Stimulated activated CD8-positive, alpha-beta memory T cell treated with anti-CD3 and anti-CD28 coated beads, Interleukin-7, amount 100 ng/mL, for 1 hour (primary cell): Measurements from ENCODE around the gene PHLDB3.

Experiments used
- DNase-seq, 2 donors: peaks; one replicate each; pipeline ENCODE4 v3.0.0-alpha.2; 2020; ENCODE audit warnings: low read depth in 2 of 2

Gene PHLDB3

DNA sequence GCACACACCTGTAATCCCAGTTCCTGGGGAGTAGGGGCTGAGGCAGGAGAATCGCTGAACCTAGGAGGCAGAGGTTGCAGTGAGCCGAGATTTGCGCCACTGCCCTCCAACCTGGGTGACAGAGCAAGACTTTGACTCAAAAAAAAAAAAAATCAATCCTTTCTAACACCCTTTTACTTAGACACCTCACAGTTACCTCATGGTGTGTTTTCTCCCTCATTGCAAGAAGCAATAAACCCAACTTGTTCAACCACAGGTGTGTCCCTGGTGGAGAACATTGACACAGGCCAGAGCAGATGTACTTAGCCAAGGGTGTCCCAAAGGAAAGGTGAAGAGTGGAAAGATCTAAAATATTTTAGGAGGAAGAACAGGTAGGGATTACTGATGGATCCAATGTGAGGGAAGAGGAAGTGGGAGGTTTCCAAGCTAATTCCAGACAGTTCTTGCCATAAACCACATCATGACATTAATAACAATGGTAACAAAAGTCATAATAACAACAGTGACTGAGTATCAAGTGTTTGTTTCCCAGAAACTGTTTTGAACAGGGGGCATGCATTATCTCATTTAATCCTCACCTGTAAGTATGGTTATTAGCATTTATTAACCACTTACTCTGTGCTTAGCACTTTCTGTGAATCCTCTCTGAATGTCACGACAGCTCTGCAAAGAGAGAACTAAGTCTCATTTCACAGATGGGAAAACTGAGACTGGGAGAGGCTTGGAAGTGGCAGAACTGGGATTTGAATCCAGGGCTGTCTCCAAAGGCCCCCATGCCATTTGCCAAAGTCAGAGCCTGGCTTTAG, 36.0 kb downstream of the PHLDB3 start:
- DNase-seq, result no peak

DNA sequence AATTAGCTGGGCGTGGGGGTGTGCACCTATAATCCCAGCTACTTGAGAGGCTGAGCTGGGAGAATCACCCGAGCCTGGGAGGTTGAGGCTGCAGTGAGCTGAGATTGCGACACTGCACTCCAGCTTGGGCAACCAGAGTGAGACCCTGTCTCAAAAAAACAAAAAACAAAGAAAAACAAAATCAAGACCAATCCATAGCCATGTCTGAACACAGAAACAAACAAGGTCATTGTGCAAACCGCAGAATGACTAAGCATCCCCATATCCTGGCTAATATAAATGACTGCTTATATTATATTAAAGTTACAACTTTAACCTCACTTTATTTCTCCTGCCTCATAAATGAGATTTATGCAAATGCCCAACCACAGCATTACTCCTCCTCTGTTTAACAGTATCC, 36.8 kb downstream of the PHLDB3 start:
- DNase-seq, result no peak

DNA sequence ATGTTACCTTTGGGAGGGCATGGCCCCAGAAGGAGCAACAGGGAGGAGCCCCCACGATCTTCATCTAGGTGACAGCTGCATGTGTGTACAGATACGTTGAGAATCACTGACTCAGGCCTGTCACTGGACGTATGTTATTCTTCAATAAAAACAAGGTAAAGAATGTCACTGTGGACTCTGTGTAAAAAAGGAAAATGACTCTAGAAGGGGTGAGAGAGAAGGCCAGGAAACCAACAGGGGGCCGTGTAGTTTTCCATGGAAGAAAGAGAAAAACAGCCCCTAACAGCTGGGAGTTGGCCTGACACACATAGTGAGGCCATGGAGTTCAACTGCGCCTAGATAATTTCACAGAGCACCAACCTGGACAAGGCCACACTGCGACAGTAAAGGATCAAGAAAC, 37.3 kb downstream of the PHLDB3 start:
- no peak for DNase-seq

DNA sequence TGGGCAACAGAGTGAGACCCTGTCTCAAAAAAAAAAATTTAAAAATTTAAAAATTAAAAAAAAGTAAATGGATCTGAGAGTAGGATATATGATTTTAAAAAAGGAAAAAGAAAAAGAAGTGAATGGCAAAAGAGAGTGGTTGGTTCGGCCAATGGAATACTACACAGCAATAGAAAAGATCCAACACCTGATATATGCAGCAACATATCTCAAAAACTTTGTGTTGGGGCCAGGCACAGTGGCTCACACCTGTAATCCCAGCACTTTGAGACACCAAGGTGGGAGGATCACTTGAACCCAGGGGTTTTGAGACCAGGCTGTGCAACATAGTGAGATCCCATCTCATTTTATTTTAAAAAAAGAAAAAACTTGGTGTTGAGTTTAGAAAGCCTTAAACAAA, 37.8 kb downstream of the PHLDB3 start:
- no peak for DNase-seq

DNA sequence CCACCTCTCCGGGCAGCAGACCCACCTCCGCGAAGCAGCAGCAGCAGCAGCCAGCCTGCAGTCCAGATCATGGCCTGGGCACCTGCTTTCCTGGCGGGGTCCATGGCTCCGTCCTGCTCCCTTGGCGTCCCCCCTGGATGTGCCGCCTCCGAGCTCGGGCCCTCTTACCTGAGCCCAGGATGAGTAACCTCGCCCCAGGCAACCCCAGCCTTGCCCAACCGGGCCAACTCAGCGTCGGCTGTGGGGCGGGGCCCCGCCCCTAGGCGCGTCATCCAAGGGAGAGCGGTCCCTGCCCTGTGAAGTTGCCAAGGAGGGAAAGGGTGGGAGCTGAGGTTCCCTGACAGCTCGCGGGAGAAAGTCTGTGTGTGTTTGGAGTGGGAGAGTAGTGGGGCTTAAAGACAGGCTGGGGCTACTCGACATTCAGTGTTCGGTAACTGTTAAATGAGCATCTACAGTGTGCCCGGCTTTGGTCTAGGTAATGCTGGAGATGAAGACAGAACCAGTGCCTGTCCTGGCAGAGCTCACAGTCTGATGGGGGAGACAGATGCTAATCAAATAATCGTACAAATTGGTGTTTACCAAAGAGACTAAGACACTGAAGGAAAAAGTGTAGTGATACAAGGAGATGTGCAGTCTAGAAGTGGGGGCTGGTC, 39.0 kb downstream of the PHLDB3 start, which contains the start of gene LYPD3:
Gene LYPD3, minus strand, starts transcription at position 141 of the 653 bp plus-strand sequence. Its CDS starts 37 bp downstream, at position 104.
- DNase-seq, result no peak

DNA sequence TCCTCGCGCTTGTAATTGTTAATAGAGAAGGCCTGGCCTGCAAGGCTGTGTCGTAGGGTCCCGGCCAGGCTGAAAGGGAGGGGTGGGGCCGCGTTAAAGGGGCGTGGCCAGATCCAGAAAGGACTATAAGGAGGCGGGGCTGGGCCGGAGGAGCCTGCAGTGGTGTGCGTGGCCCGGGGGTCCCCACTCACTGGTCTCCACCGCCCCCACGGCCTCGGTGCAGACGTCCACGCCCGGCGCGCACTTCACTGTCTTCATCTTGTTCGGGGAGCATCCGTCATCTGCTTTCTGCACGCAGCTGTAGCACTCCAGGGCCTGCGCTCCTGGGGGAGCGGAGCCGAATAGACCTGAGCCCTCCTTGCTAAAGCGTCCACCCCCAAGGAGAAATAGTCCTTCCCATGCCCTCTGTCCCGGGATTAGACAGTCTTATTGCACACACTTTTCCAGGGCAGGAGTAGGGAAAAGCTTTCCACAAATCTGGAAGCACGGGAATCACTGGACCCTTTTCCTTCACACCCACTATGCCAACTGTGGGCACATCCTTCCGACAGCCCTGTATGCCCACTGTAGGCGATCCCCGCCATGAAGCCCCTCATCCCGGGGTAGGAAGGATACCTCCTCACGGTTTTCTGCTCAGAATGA, 40.3 kb downstream of the PHLDB3 start:
- DNase-seq, result peak in 1 of 2 donors; percentile 55

DNA sequence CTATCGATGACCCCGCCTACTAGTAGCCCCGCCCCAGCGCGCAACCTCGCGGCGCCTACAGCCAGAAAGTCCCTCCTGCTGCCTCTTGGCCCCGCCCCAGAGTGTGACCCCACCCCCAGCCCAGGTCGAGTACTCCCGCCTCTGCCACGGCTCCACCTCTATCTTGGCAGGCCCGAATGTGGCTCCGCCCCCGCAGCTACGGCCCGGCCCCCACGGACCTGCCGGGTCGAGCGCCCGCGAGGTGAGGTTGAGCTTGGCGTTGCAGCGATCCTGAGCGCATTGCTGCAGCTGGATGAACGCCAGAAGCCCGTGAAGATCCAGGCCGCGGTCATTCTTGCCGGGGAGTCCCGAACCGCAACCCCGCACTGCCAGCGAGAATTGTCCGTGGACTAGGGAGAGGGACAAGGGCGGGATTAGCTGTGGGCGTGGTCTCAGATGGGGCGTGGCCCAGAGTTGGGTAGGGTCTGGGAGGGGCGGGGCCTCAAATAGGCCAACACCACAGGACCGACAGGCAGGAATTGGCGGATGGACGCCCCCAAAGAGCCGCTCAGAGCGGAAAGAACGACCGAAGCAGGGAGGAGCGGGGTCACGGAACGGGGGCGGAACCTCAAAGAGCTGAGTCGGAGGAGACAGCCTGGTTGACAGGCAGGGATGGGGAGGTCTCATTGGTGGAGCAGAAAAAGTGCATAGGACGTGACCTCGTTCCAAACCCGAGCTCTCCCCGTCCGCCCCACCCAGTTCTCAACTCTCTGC, 41.0 kb downstream of the PHLDB3 start:
- peak; percentile 98 for DNase-seq

DNA sequence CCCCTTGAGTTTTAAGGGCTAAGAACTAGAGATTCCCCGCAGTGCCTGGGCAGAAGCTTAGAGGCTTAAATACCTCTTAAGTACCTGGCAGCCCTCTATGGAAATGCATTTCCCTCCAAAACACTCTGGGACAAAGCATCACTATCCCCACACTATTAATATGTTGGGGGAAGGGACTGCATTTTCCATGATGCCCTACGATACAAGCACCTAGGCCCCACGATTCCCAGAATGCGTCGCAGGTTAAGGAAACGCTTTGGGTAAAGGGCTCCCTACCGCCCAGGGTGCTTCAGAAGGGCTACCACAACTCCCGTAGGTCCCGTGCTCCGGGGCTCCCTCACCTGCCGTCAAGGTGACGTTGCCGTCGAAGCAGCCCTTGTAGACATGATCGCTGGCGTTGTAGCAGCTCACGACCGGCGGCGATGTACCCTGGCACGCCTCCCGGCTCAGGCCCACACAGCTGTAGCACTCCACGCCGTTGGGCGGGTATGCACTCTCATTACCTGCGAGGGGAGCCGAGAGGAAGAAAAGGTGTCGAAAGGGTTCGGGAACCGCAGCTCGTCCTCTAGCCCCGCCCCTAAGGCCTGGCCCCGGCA, 41.7 kb downstream of the PHLDB3 start:
- DNase-seq, result no peak

DNA sequence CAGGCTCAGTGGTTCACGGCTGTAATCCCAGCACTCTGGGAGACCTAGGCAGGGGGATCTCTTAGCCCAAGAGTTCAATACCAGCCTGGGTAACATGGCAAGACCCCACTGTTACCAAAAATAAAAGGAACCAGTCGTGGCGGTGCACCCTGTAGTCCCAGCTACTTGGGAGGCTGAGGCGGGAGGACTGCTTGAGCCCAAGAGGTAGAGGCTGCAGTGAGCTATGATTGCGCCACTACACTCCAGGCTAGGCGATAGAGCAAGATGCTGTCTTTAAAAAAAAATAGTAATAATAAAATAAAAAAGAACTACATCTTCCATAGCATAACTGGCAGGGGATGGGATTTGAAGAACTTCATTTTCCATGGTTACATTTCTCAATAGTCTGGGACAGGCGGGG, 42.2 kb downstream of the PHLDB3 start:
- no peak for DNase-seq

DNA sequence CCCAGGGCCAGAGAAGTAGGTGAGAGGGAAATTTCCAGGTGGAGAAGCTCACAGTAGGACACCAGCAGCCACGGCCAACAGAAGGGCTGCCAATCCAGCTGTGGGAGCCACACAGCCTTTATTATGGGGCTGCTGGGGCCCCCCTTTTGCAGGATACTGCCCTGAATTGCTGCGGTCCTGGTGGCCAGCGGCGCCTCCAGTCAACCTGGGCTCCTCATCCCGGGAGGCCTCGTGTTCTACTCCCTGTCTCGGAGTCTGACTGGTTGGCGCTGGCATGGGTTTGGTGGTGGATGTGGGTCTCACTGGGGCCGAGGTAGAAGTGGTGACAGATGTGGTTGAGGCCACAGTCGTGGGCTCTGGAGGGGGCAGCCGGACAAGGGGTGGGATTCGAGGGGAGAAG, 43.2 kb downstream of the PHLDB3 start:
- no peak for DNase-seq

DNA sequence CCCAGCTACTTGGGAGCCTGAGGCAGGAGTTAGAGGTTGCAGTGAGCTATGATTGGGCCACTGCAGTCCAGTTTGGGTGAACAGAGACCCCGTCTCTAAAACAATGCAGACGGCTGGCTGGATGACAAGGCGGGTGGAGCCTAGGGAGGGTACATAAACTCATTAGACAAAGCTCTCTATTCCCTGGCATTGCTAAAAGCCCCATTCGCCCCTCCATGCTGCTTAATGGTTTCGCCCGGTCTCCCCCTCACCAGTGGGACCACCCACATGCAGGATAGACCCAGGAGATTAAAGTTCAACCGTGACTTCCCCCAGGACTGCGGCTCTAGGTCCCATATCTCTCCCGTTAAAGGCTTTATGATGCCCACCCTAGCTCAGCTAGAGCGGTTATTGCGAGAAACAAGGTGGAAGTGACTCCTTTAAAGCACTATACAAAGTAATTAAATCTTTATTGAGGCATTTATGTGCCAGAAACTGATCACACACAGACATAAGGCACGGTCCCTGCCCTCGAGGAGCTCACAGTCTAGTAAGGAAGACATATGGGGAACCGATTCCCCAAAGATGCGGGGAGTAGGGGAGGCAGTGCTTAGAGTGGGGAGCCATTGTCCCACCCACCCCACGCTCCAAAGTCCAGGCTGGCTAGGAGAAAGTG, 44.1 kb downstream of the PHLDB3 start:
- DNase-seq, result no peak

DNA sequence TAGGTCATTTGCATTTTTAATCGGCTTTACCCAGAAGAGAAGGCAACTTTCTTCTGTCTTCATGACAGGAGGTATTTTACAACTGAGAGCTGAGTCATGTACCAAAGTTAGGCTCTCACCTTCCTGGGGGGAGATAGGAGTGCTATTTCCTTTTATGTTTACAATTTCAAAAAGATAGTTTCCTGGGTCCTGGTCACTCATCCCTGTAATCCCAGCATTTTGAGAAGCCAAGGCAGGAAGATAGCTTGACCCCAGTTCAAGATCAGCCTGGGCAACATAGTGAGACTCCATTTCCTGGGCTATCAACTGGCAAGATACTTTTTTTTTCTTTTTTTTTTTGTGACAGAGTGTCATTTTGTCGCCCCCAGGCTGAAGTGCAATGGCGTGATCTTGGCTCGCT, 46.7 kb downstream of the PHLDB3 start:
- no peak for DNase-seq

DNA sequence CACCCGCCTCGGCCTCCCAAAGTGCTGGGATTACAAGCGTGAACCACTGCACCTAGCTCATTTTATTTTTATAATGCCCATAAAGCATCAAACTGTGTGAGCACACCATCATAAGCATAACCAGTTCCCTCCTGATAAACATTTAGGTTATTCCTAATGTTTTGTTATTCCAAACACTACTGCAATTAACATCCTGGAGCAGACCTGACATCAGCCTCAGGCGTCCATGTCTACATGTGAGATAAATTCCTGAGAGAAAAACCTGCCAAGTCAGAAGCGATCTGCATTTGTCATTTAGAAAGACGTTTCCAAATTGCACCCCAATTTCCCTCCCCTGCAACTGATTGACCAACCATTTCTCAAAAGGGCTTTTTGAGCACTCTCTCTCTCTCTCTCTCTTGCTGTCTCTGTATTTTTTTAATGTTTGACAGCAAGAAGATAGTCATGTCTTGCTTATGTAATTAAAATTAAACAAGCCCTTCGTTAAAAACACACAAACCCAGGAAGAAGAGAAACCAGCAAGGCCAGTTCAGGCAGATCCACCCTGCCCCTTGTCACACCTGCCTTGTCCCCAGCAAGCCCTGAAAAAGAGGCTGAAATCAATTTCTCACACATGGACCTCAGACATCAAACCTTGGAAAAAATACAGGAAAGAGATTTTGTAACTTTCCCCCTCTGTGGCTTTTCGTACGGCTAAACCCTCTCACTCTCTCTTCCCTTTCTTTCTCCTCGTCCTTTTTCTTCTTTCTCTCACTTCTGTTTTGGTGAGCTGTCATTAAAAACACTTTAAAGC, 49.0 kb downstream of the PHLDB3 start:
- no peak for DNase-seq

DNA sequence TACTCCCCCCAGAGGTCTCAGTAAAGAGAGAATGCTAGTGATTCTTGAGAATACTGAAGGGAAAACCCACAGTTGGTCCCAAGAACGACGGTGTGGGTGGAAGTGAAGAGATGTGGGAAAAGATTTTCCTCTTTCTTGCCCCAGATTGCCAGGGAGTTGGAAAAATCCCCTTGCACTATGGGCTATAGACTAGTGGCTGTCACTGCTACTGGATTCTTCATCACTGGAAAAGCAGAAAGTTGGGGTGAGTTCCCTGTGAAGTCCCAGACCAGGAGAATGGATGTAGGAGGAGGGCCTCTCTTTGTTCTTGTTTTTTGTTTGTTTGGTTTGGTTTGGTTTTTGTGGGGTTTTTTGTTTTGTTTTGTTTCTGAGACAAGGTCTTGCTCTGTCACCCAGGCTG, 50.5 kb downstream of the PHLDB3 start:
- no peak for DNase-seq

DNA sequence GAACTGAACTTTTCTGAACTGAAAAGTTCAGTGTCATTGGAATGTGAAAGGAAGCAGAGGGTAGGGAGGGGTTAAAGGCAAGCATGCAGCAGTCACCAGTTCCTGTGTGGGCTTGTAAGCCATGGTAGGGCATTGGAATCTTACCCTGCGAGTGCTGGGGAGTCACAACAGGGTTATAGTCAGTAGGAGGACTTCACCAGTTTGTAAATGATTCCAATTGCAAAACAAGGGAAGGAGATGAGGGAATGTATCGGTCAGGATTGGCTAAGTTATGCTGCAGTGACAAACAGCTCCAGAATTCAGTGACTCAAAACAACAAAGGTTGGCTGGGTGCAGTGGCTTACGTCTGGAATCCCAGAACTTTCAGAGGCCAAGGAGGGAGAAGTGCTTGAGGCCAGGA, 52.0 kb downstream of the PHLDB3 start:
- DNase-seq, result no peak

DNA sequence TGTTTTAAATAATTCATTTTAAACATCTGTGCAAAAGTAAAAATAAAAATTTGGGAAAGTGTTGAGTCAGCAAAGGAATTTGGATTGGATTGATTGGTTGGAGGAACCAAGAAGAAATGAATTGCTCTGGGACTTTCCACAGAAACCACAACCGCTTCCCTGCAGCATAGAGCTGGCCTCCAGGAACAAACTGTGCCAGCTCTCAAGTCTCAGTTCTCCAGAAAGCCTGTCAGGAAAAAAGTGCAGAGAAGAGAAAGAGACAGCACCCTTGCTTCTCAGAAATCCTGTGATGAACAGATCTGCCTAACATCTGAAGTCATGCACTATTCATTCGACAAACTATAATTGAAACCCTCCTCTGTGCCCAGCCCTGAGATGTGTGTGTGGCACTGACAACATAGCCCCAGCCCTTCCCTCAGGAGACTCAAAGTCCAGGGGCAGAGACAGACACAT, 54.0 kb downstream of the PHLDB3 start:
- no peak for DNase-seq

DNA sequence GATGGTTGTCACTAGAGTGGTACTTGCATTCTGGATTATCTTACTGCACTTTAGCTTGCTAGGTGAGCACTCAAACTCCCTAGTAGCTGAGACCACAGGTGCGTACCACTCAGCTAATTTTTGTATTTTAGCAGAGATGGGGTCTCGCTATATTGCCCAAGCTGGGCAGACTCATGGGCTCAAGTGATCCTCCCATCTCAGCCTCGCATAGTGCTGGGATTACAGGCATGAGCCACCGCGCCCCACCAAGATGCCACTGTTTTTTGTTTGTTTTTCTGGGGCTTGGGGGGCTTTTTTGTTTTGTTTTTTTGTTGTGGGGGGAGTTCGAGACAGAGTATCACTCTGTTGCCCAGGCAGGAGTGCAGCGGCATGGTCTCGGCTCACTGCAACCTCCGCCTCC, 56.9 kb downstream of the PHLDB3 start:
- DNase-seq, result no peak

DNA sequence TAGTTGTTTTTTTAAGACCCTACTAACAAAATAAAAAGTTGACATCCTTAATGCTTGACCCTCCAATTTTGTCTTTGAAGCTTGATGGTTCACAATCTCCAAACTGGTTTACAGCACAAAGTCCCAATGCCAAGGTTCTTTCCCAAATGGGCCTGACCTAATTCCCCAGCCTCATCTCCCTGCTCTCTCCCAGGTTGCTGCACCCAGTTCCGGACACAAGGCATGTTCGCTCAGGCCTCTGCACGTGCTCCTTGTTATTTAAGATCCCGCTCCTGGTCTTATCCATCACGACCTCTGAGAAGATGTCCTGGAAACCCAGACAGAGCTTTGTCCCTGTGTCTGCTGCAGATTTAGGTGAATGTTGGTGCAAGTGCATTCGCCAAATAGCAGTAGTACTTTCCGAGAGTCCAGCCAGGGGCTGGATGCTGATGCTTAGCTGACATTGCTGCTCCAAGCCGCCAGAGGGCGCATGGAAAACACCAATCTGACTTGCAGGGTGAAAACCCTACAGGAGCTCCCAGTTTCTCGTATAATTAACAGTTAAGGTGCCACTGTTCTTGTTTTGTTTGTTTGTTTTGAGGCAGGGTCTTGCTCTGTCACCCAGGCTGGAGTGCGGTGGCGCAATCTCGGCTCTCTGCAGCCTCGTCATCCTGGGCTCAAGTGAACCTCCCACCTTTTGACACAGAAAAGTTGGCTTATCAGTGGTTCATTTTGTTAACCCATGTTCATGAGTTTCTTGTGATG, 57.6 kb downstream of the PHLDB3 start:
- DNase-seq, result peak; percentile 62 to 68

DNA sequence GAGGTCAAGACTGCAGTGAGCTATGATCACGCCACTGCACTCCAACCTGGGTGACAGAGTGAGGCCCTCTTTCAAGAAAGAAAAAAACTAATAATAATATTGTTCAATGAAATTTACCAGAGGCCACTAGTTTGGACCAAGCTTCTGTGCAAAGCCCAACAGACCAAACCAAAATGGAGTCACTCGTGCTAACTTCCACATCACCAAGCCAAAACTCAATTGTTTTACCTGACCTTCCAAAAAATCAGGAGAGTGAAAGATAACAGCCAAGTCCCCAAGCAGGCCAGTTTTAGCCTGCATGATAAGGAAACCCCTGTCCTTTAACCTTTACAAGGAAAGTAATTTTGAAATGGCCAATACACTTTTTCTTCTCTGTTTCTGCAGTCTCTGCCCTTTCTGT, 59.1 kb downstream of the PHLDB3 start:
- DNase-seq, result no peak
